ENCODE data around the gene AZIN2.
A peak's percentile ranks its signal among the peaks of the same experiment; 100 is the strongest.
"Not testable (repeated sequence)": the region's sequence is repeated elsewhere in the genome, so short reads cannot be mapped to it uniquely, and the experiment has no call there.

Gene AZIN2

GRCh38 chr1:33092438-33092837 is 11.5 kb downstream of the AZIN2 start:
- FAIRE-seq = no peak
- no peak for DNase-seq (ENCODE audit: insufficient read length, low spot score)

GRCh38 chr1:33093004-33093403 is 12.1 kb downstream of the AZIN2 start:
- FAIRE-seq (no peak), DNase-seq (ENCODE audit: insufficient read length, low spot score) (no peak)

- DNase-seq (ENCODE audit: insufficient read length, low spot score) = no peak
- FAIRE-seq = no peak
These were observed 13.5 kb downstream of the AZIN2 start for GRCh38 chr1:33094486-33094885.

- DNase-seq (ENCODE audit: insufficient read length, low spot score) (peak; percentile 64), FAIRE-seq (no peak)
These were observed 14.1 kb downstream of the AZIN2 start for GRCh38 chr1:33094971-33095604.

DNA sequence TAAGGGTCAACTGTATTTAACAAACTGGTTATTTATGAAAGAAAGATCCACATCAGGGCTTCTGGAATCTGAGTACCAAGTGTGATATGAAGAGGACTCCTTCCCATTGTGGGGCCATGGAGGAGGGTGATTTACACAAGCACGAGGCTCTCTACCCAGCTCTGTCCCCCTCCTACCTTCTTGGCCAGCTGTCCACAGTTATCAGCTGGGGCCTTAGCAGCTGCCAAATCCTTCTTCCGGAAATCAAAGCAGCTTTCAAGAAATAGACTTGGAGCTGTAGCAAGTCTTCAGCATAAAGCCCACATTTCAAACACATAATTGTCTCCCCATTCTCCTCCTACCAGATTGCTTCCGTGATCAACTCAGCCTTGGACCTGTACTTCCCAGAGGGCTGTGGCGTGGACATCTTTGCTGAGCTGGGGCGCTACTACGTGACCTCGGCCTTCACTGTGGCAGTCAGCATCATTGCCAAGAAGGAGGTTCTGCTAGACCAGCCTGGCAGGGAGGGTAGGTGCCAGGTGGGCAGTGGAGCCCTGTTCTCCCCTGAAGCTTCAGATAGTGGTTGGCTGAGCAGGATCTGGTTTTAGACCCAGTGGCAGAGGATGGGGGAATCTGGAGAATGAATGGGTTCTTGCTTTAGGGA is 15.5 kb downstream of the AZIN2 start:
- FAIRE-seq = no peak
- DNase-seq (ENCODE audit: insufficient read length, low spot score) = no peak

GRCh38 chr1:33097137-33097611 is 16.2 kb downstream of the AZIN2 start:
- FAIRE-seq (no peak), DNase-seq (ENCODE audit: insufficient read length, low spot score) (no peak)

DNA sequence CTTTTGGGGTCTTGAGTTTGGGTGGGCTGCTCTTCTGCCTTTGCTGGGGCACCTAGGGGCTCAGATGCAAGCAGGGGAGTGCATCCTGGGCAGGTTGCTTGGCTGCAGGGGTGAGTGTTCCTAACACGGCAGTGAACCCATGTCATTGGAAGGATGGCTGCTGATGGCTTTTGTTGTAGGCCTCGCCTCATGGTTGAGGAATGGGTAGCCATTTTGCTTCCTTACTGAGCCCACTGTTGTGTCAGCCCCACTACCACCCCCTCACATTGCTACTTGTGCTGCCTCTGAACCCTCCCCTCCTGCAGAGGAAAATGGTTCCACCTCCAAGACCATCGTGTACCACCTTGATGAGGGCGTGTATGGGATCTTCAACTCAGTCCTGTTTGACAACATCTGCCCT is 16.8 kb downstream of the AZIN2 start:
- FAIRE-seq (peak; percentile 28), DNase-seq (ENCODE audit: insufficient read length, low spot score) (no peak)

DNA sequence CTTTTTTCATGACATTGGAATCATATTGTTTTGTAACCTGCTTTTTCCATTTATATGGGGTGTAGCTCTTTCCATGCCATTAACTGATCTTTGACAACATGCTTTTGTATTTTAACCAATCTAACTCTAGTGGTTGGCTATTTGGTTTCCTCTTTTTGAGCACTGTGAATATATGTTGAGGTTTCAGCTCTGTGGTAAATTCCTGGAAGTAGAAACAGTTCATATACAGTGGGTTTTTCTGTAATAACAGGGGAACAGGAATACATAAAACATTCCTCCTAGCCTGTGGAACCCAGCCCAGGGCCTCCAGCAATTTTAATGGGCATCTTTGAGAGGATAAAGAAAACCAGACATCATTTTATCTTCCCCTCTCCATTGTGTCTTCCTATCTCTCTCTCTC is 17.4 kb downstream of the AZIN2 start:
- FAIRE-seq (no peak), DNase-seq (ENCODE audit: insufficient read length, low spot score) (no peak)

DNA sequence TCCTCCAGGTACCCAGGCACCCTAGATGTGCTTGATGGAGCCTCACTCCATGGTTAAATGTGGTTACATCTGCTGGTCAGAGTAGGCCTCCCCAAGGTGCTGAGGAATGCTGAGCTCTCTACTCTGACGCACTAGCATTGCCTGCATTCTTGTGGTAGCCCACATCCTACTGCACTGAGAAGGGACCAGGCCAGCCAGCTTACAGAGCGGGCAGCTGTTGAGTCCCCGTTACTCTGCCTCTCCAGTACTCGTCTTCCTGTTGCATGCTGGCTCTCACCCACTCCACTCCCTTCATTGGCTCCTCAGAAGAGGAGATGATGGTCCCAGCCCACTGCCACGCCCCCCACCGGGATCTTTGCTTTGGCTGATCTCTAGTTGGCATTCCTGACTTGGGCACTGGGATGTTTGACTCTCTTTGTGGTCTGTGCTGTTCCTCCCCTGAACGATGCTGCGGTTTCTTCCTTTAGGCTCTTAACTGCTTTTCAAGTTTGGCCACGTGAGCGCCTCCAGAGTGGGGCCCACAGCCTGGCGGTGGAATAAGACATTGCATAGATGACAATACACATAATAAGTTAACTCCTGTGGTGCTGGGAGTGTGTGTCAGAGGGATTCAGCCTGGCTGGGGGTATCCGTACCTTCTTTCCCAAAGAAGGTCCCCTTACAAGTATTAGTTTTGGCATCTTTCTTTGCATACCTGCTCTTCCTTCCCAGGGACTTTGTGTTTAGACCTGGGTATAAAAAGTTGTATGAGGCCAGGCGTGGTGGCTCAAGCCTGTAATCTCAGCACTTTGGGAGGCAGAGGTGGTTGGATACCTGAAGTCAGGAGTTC is 18.6 kb downstream of the AZIN2 start:
- peak; percentile 97 for FAIRE-seq
- peak; percentile 91 for DNase-seq (ENCODE audit: insufficient read length, low spot score)

GRCh38 chr1:33100119-33100415 is 19.1 kb downstream of the AZIN2 start:
- not testable (repeated sequence) for FAIRE-seq

GRCh38 chr1:33110477-33110876 is 29.5 kb downstream of the AZIN2 start:
- FAIRE-seq (no peak), DNase-seq (ENCODE audit: insufficient read length, low spot score) (no peak)

More at GRCh38 chr1:33100119-33100415, 19.1 kb downstream of the AZIN2 start:
- DNase-seq (ENCODE audit: insufficient read length, low spot score) = not testable (repeated sequence)

DNA sequence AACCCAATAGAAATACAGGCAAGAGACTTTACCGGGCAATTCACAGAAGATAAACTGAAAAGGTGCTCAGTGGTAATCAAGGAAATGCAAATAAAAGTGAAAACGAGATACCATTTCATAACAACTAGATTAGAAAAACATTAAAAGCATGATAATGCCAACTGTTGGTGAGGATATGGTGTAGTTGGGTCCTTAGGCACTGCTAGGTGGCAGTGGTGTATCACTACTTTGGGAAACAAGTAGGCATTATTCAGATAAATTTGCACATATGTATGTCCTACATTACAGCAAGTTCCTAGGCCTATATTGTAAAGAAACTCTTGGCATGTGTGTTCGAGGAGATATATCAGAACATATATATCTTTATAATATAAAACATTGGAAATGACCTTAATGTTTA is 31.0 kb downstream of the AZIN2 start:
- DNase-seq (ENCODE audit: insufficient read length, low spot score) (no peak), FAIRE-seq (peak; percentile 60)

DNA sequence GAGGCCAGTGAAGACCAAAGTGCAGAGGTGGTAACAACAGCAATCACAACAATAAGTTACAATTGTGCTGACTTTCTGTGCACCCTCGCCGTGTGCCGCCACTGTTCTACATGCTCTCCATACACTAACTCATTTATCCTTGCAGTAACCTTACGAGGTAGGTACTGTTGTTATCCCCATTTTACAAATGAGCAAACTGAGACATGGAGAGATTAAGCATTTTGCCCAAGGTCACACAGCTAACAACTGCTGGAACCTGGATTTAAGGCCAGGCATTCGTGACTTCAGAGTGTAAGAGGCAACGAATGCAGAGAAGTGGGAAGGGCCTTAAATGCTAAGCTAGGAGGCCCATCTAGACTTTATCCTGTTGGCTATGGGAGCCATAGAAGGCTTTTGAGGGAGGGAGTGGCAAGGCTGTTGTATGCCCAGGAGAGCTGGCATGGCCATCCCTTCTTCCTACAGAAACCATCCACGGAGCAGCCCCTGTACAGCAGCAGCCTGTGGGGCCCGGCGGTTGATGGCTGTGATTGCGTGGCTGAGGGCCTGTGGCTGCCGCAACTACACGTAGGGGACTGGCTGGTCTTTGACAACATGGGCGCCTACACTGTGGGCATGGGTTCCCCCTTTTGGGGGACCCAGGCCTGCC is 36.6 kb downstream of the AZIN2 start:
- FAIRE-seq (no peak), DNase-seq (ENCODE audit: insufficient read length, low spot score) (no peak)

DNA sequence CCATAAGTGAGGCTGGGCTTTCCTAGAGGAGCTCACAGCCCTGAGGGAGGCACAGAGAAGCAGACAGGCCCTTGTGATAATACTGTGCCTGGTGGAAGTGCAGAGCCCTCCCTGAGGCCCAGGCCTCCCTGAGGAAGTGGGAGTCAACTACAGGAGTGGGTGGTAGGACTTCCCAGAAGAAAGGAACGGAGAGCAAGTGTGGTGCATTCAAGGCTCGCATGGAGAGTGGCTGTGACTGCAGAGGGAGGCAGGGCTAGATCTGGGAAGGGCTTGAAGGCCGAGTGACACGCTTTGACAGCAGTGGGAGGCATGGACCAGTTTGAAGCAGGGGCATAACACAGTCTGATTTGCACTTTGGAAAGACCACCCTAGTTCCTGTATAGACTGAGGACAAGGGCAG is 37.3 kb downstream of the AZIN2 start:
- DNase-seq (ENCODE audit: insufficient read length, low spot score) (no peak), FAIRE-seq (no peak)

GRCh38 chr1:33119050-33119449 is 38.1 kb downstream of the AZIN2 start:
- no peak for DNase-seq (ENCODE audit: insufficient read length, low spot score)
- FAIRE-seq = no peak

DNA sequence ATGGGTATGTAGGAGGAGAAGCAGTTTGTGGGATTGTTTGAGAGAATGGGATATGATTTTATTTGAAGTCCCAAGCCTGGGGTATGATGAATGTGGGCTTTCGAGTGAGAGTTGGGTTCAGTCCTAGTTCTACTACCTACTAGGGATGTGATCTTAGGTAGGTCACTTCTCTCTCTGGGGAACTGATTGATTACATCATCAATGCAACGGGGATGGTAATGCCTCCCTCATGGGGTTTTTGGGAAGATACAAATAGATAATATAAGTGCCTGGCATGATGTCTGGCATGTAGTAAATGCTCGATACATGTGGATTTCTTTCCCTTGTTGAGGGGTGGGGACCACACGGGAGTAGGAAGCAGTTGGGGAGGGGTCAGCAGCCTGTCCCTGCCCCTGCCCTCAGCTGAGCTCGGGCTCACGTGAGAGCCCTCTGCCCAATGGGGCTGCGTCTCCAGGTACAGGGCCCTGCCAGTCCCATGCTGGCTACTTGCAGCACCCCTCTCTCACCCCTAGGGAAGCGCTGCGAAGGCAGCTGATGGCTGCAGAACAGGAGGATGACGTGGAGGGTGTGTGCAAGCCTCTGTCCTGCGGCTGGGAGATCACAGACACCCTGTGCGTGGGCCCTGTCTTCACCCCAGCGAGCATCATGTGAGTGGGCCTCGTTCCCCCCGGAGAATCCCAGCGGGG is 38.7 kb downstream of the AZIN2 start:
- FAIRE-seq (no peak), DNase-seq (ENCODE audit: insufficient read length, low spot score) (no peak)

DNA sequence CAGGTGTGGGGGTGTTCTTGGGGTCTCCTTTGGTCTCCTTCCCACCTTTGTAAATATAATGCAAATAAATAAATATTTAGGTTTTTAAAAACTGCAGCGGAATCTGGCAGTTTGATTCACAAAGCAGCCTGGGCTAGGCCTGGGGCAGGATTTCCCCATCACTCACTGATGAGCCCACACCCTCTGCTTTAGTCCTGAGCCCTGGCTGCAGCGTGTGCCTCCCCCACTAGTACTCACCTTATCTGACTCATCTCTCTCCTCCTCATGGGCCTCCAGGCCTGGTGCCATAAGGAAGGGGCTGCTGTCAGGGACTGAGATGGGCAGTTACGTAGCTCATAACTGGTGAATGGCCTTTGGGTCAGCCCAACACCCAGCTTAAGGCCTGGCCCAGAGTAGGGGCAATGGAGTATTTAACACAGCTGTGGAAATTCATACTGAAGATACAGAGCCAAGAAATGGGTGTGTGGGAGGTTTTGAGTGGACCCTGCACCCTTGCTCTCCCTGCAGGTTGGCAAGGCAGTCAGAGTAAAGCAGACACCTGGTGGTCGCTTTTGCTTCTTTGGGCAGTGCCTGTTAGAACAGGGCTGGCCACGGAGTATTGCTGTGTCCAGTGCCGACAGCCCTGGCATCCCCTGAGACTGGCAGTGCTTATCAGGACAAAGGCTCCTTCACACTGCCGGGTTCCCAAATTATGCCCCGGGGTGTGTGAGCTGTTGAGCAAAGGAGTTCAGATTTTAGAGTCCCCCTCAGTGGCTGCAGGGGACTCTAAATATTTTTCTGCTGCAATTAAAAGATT is 39.7 kb downstream of the AZIN2 start:
- FAIRE-seq = no peak
- DNase-seq (ENCODE audit: insufficient read length, low spot score) = no peak

DNA sequence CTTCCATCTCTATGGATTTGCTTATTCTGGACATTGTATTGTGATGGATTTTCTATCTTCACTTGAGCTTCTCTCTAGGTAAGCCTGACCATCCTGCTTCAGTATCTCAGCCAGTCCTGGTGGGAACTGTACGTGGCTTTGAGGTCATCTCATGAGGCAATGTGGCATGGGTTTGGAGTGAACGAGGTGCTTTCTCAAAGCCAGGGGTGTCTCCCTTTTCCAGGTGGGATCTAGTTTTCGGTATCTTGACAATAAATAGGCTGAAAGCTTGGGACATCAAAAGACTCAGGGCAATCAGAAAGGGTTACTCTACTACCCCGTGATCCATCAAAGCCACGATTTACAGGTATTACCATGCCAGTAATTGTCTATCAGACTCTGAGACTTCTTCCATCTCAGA is 40.8 kb downstream of the AZIN2 start:
- no peak for FAIRE-seq
- DNase-seq (ENCODE audit: insufficient read length, low spot score) = no peak

- DNase-seq (ENCODE audit: insufficient read length, low spot score) (no peak), FAIRE-seq (no peak)
These were observed 41.7 kb downstream of the AZIN2 start for GRCh38 chr1:33122483-33123178.
